Heart left ventricle (tissue), 16 donors: ENCODE data around the gene SHROOM3. TPM values are rescaled to one million over a fixed set of nuclear protein-coding genes. Genes with fewer than 3 reads are reported as not detected.

Experiments
- ATAC-seq, 4 donors: fragments of 200-7000 bp; cut with Tn5 transposase; one replicate each; pipeline ENCODE4 v1.9.1; 2020 to 2022; ENCODE audit warnings: moderate library complexity in 4 of 4, mild to moderate bottlenecking in 3 of 4, moderate number of reproducible peaks in 1 of 4
- DNase-seq, 5 donors: peaks; one replicate each; pipeline ENCODE4 v3.0.0-alpha.2; 2020
- H3K27ac ChIP-seq, 12 donors: fragments of 200-600 bp; sonication (generic) in 4 of 12; one replicate each; pipeline versions ENCODE4 v1.5.0 to v1.8.0; 2016 to 2022; ENCODE audit warnings: mild to moderate bottlenecking in 2 of 12
- H3K27me3 ChIP-seq, 9 donors: fragments of 200-600 bp; sonication (generic) in 2 of 9; one replicate each; pipeline versions ENCODE4 v1.5.1 to v1.8.0; 2016 to 2022; ENCODE audit warnings: mild to moderate bottlenecking in 3 of 9
- H3K36me3 ChIP-seq, 9 donors: fragments of 200-600 bp; sonication (generic) in 2 of 9; one replicate each; pipeline versions ENCODE4 v1.5.0 to v1.8.0; 2018 to 2022; ENCODE audit warnings: mild to moderate bottlenecking in 2 of 9
- H3K4me1 ChIP-seq, 12 donors: fragments of 200-600 bp; sonication (generic) in 4 of 12; one replicate each; pipeline versions ENCODE4 v1.5.0 to v1.8.0; 2016 to 2022; ENCODE audit warnings: mild to moderate bottlenecking in 3 of 12
- H3K4me3 ChIP-seq, 12 donors: fragments of 200-600 bp; sonication (generic) in 4 of 12; one replicate each; pipeline versions ENCODE4 v1.5.0 to v1.8.0; 2017 to 2022; ENCODE audit warnings: mild to moderate bottlenecking in 9 of 12, moderate library complexity in 4 of 12
- H3K9me3 ChIP-seq, 12 donors: fragments of 200-600 bp; sonication (generic) in 4 of 12; one replicate each; pipeline versions ENCODE4 v1.5.0 to v1.8.0; 2016 to 2022; ENCODE audit warnings: mild to moderate bottlenecking in 1 of 12
- CTCF ChIP-seq, 12 donors: fragments of 200-600 bp; sonication (generic) in 4 of 12; IDR thresholded peaks; one replicate each; pipeline versions ENCODE4 v1.5.0 to v1.8.0; 2018 to 2022; ENCODE audit warnings: antibody characterized with exemption in 12 of 12, mild to moderate bottlenecking in 5 of 12
- POLR2A ChIP-seq, 2 donors: fragments of 450-650 bp; IDR thresholded peaks; one replicate each; pipeline ENCODE4 v1.6.1; 2017; ENCODE audit warnings: antibody characterized with exemption in 2 of 2, mild to moderate bottlenecking in 2 of 2, moderate library complexity in 2 of 2
- WGBS, 4 donors: extraction: QIAGEN DNeasy Blood & Tissue Kit in 2 of 4; methylation state at CpG; one replicate each; pipeline versions ENCODE4 v1.1.5 to v1.1.7; 2013 to 2018; 5-methylcytosine and 5-hydroxymethylcytosine counted together
- intact Hi-C, 10 donors: fragments of 100-400 bp; cut with DNase I; formaldehyde crosslinking; loops; one replicate each; pipeline versions ENCODE4 v1.11.1 to v1.14.2; 2022
- polyA plus RNA-seq, 2 donors: library from polyadenylated mRNA; stranded (reverse); fragments of 200-250 nt; gene quantifications; one replicate each; pipeline ENCODE4 v1.2.3, GENCODE V29; 2013
- total RNA-seq, 9 donors: library from RNA; depleted of rRNA in 2 of 9; stranded (reverse); fragments of >200 nt in 2 of 9; fragmentation: NEBNext Ultra II Directional in 3 of 9; extraction: Animal tissue kit (Norgen Biotek cat#: 25700) in 3 of 9; gene quantifications; one replicate each; pipeline versions ENCODE4 v1.1.0 to v1.2.4, GENCODE V29; 2016 to 2023
- donor health status: ischemic (EF 13 %, LVEDD 7.1; RV severe dilation, severe dysfunction).
- donor health status: healthy with polysubstance abuse.
- donor health status: DM: no; HTN: yes; CAD: no.
- donor health status: DM: no; HTN: no; CAD: no.
- donor health status: ischemic (EF 25% LVEDD 6.9; RV normal size, moderate dysfunction).
- donor health status: ischemic (EF 25% LVEDD 5.7; RV mildly dilated, moderate dysfunction).
- donor health status: healthy.
- donor health status: DM: yes; HTN: yes; CAD: no.
- donor health status: ischemic (EF 35%, LVEDD 5.7; RV mildly dilated, moderate dysfunction).
- donor health status: nonischemic (EF 11% LVEDD 7.7; RV severe dilation, severe dysfunction).
- donor health status: DM: yes; HTN: yes; CAD: no.
- donor health status: PGD.
- donor health status: ischemic (EF 29% LVEDD 5.4; RV normal size, mild dysfunction).
- donor health status: nonischemic (EF 23%, LVEDD 6.1; RV moderate dilation, normal function).

The SHROOM3 gene
- total and polyA plus RNA-seq, 11 donors = 4.6 to 38.5 (median 20.3) TPM

- TF ChIP-seq CTCF (IDR thresholded peaks at IDR 0.05) (no peak), POLR2A (IDR thresholded peaks at IDR 0.05) (no peak)
- ATAC-seq (no peak), DNase-seq (no peak)
- Histone ChIP-seq H3K27ac (no peak overlapping the region), H3K9me3 (no peaks in the 10 kb centered on the region), H3K36me3 (no peaks in the 10 kb centered on the region), H3K4me1 (peaks cover 0 to 33% (median 14%) of the 10 kb centered on the region in 12 donors), H3K4me3 (no peak overlapping the region), H3K27me3 (peaks cover 0 to 10% (median 0%) of the 10 kb centered on the region in 9 donors)
- intact Hi-C loops = no loop called here
These were observed 364.7 kb downstream of the SHROOM3 start for GRCh38 chr4:76799718-76800117.

- TF ChIP-seq POLR2A (IDR thresholded peaks at IDR 0.05) (no peak), CTCF (IDR thresholded peaks at IDR 0.05) (no peak)
- no peak for DNase-seq
- Histone ChIP-seq H3K4me1 (peaks cover 0 to 39% (median 14%) of the 10 kb centered on the region in 12 donors), H3K27me3 (peaks cover 0 to 10% (median 0%) of the 10 kb centered on the region in 9 donors), H3K27ac (peak overlapping the region in 3 of 12 donors; percentile 77 to 83 (median 81)), H3K4me3 (peak overlapping the region in 1 of 12 donors; percentile 39), H3K36me3 (no peaks in the 10 kb centered on the region), H3K9me3 (no peaks in the 10 kb centered on the region)
- intact Hi-C loops = no loop called here
- 87 to 93% (median 91%) methylated on average over 6 of the region's 6 CpGs for WGBS, 4 donors
- no peak for ATAC-seq
These were observed 365.9 kb downstream of the SHROOM3 start for GRCh38 chr4:76800902-76801301.

- 40 to 64% (median 51%) methylated on average over 36 to 37 of the region's 37 CpGs for WGBS, 4 donors
- Histone ChIP-seq H3K4me3 (peak overlapping the region in 7 of 12 donors; percentile 17 to 42 (median 29)), H3K4me1 (peaks cover 0 to 43% (median 14%) of the 10 kb centered on the region in 12 donors), H3K27ac (peak overlapping the region; percentile 8 to 83 (median 60)), H3K27me3 (peaks cover 0 to 10% (median 0%) of the 10 kb centered on the region in 9 donors), H3K9me3 (peaks cover 0 to 5% (median 0%) of the 10 kb centered on the region in 12 donors), H3K36me3 (no peaks in the 10 kb centered on the region)
- ATAC-seq (peak; percentile 64 to 89 (median 80)), DNase-seq (peak; percentile 45 to 77 (median 60))
- TF ChIP-seq POLR2A (IDR thresholded peaks at IDR 0.05) = no peak
- TF ChIP-seq CTCF (IDR thresholded peaks at IDR 0.05) = no peak
- intact Hi-C loops = no loop called here
These were observed 366.7 kb downstream of the SHROOM3 start for GRCh38 chr4:76801621-76802235.

- H3K36me3 ChIP-seq = no peaks in the 10 kb centered on the region
- TF ChIP-seq CTCF (IDR thresholded peaks at IDR 0.05) (no peak), POLR2A (IDR thresholded peaks at IDR 0.05) (no peak)
- peaks cover 0 to 10% (median 0%) of the 10 kb centered on the region in 9 donors for H3K27me3 ChIP-seq
- peaks cover 0 to 43% (median 14%) of the 10 kb centered on the region in 12 donors for H3K4me1 ChIP-seq
- H3K4me3 ChIP-seq = peak overlapping the region in 7 of 12 donors; percentile 17 to 42 (median 29)
- WGBS, 4 donors = 58 to 68% (median 63%) methylated on average over 20 of the region's 20 CpGs
- peaks cover 0 to 11% (median 0%) of the 10 kb centered on the region in 12 donors for H3K9me3 ChIP-seq
- intact Hi-C loops = no loop called here
- peak overlapping the region; percentile 8 to 83 (median 60) for H3K27ac ChIP-seq
- ATAC-seq = peak in 3 of 4 donors; percentile 44 to 54 (median 52)
- DNase-seq = no peak
These were observed 367.4 kb downstream of the SHROOM3 start for GRCh38 chr4:76802236-76803021.
